Measurements from ENCODE around the gene LHX4. TPM values are rescaled to one million over a fixed set of nuclear protein-coding genes. Genes with fewer than 3 reads are reported as not detected.

The LHX4 gene
- total and polyA plus RNA-seq, 2 of the 4 experiments (the other 2 are of a cell fraction), result 0.05 to 0.18 TPM

- Histone ChIP-seq H3K36me3 (ENCODE audit: control insufficient read depth, insufficient read depth, low read length) (no peaks in the 10 kb centered on the region), H3K56ac (ENCODE audit: extremely low read depth, insufficient read depth, low read length) (no peak overlapping the region), H3K9me1 (ENCODE audit: insufficient read depth, low read length) (peaks cover 4% of the 10 kb centered on the region; the same call in 1 of the 2 replicates), H4K20me1 (ENCODE audit: insufficient read depth, low read length) (no peaks in the 10 kb centered on the region), H3K4me3 (ENCODE audit: insufficient read depth, low read depth, low read length) (no peak overlapping the region), H3K9me3 (ENCODE audit: control insufficient read depth, insufficient read depth, low read length) (no peaks in the 10 kb centered on the region), H2BK15ac (ENCODE audit: low read depth, low read length) (no peak overlapping the region), H3K9ac (ENCODE audit: low read depth, low read length) (no peak overlapping the region), H3K4me2 (ENCODE audit: low read depth, low read length) (no peak overlapping the region), H3K4me1 (ENCODE audit: control insufficient read depth, insufficient read depth, low read length) (peaks cover 4% of the 10 kb centered on the region; the same call in 1 of the 2 replicates), H2BK5ac (ENCODE audit: low read depth, low read length, poor library complexity, severe bottlenecking) (no peak overlapping the region), H4K91ac (ENCODE audit: insufficient read depth, low read depth, low read length) (no peak overlapping the region), H3K79me1 (ENCODE audit: low read depth in 1 of 2, low read length in 2 of 2) (no peaks in the 10 kb centered on the region), H2AFZ (replicated peaks; ENCODE audit: low read length, poor library complexity) (no peak overlapping the region), H4K8ac (ENCODE audit: low read depth in 2 of 2, low read length in 2 of 2) (no peak overlapping the region), H3K4ac (ENCODE audit: low read depth, low read length) (no peak overlapping the region), H2AK9ac (replicated peaks; ENCODE audit: low read depth, low read length, poor library complexity) (peak overlapping the region; percentile 62), H3K14ac (replicated peaks; ENCODE audit: low read depth, low read length) (no peak overlapping the region), H3K23ac (ENCODE audit: low read depth, low read length) (no peak overlapping the region), H3K27ac (ENCODE audit: insufficient read depth, low read length) (no peak overlapping the region), H2AK5ac (ENCODE audit: low read depth, low read length) (no peak overlapping the region), H4K5ac (ENCODE audit: low read depth, low read length) (no peak overlapping the region), H2BK20ac (ENCODE audit: low read depth, low read length) (no peak overlapping the region), H3K27me3 (ENCODE audit: control insufficient read depth, insufficient read depth, low read length) (peaks cover 4% of the 10 kb centered on the region; the same call in 1 of the 2 replicates), H3K18ac (ENCODE audit: low read depth, low read length) (no peak overlapping the region), H2BK120ac (ENCODE audit: low read depth, low read length) (no peak overlapping the region)
- in situ Hi-C loops (cut with MboI; ENCODE audit: low sequenced_read_pairs), result loop anchor here (5.0 to 25.0 kb wide), 3 partner anchors 166 to 911 kb away; no protein-coding TSS in a partner anchor
- dilution Hi-C loops (cut with HindIII; ENCODE audit: low sequenced_read_pairs, unreplicated experiment), result no loop called here
- ATAC-seq (ENCODE audit: low read depth) (no peak), DNase-seq (no peak)
- intact Hi-C loops (cut with micrococcal nuclease), result no loop called here
- no TSS peak for BruUV-seq (replicated peaks)
- no peak for TF ChIP-seq POLR2A (IDR thresholded peaks at IDR 0.05; ENCODE audit: low read depth, low read length)
- no peak for TF ChIP-seq CHD1 (IDR thresholded peaks at IDR 0.05; ENCODE audit: low read depth, low read length)
- POLR2A ChIA-PET (ENCODE audit: unreplicated experiment), result no interaction called here
- WGBS, 2 experiments (ENCODE audit: extremely low coverage in 2 of 2, insufficient read length in 1 of 2), result 67% methylated on average over 14 of the region's 16 CpGs; no CpG with 5 or more reads in 1 of the 2 experiments
- CTCF ChIA-PET, result no interaction called here
These were observed 20.9 kb downstream of the LHX4 start for GRCh38 chr1:180250883-180251509.

Measured in IMR-90 (cell line).